PC-9 (cell line): Measurements from ENCODE around the gene PRDM16. TPM values are rescaled to one million over a fixed set of nuclear protein-coding genes. Genes with fewer than 3 reads are reported as not detected.

Source experiments
- BruUV-seq: library from RNA; stranded (reverse); fragments of 400-500 nt; replicated peaks from 2 replicates; lab custom pipeline; 2021; lab: Mats Ljungman, UMichigan
- CTCF ChIA-PET: fragments of 300-600 bp; sonication (Branson Sonifier 250); formaldehyde crosslinking; loops from one replicate; lab custom pipeline; 2022; ENCODE audit warnings: antibody characterized with exemption; lab: Charles Lee
- POLR2A ChIA-PET: fragments of 300-600 bp; sonication (Branson Sonifier 250); formaldehyde crosslinking; loops from one replicate; lab custom pipeline; 2022; ENCODE audit warnings: antibody characterized with exemption; ENCODE audit not compliant: unreplicated experiment; lab: Charles Lee
- DNase-seq, 2 experiments: peaks; one replicate each; pipeline versions ENCODE4 v3.0.0 to v3.0.0-alpha.2; 2015 to 2022; ENCODE audit warnings: mixed read lengths in 1 of 2
- H2AFZ ChIP-seq: fragments of 200-600 bp; sonication (generic); 2 replicates; pipeline ENCODE4 v1.8.1; 2017; ENCODE audit warnings: antibody characterized with exemption
- H3F3A ChIP-seq: fragments of 200-600 bp; sonication (generic); 2 replicates; pipeline ENCODE4 v1.8.1; 2017; ENCODE audit warnings: antibody characterized with exemption, mild to moderate bottlenecking, low read depth; ENCODE audit not compliant: insufficient read depth
- H3K27ac ChIP-seq: fragments of 200-600 bp; sonication (generic); 2 replicates; pipeline ENCODE4 v1.6.1; 2016; ENCODE audit warnings: mixed run types
- H3K27me3 ChIP-seq: fragments of 200-600 bp; sonication (generic); 2 replicates; pipeline ENCODE4 v1.6.1; 2016; ENCODE audit warnings: low read depth, mixed run types; ENCODE audit not compliant: insufficient read depth
- H3K36me3 ChIP-seq: fragments of 200-600 bp; sonication (generic); 2 replicates; pipeline ENCODE4 v1.6.1; 2016; ENCODE audit warnings: low read depth, mixed run types
- H3K4me1 ChIP-seq: fragments of 200-600 bp; sonication (generic); replicated peaks from 2 replicates; pipeline ENCODE4 v1.6.1; 2016; ENCODE audit warnings: mixed run types; ENCODE audit not compliant: insufficient read depth
- H3K4me2 ChIP-seq: fragments of 200-600 bp; sonication (generic); 2 replicates; pipeline ENCODE4 v1.6.1; 2017; ENCODE audit warnings: mixed run types
- H3K4me3 ChIP-seq: fragments of 200-600 bp; sonication (generic); 2 replicates; pipeline ENCODE4 v1.6.1; 2016; ENCODE audit warnings: mixed run types
- H3K79me2 ChIP-seq: fragments of 200-600 bp; sonication (generic); 2 replicates; pipeline ENCODE4 v1.6.1; 2017; ENCODE audit warnings: low read depth, mixed run types
- H3K9me2 ChIP-seq: fragments of 200-600 bp; sonication (generic); 2 replicates; pipeline ENCODE4 v1.8.1; 2017; ENCODE audit warnings: mild to moderate bottlenecking; ENCODE audit not compliant: insufficient read depth
- H3K9me3 ChIP-seq: fragments of 200-600 bp; sonication (generic); 2 replicates; pipeline ENCODE4 v1.8.1; 2016; ENCODE audit warnings: low read depth; ENCODE audit not compliant: insufficient read depth
- H4K20me1 ChIP-seq: fragments of 200-600 bp; sonication (generic); 2 replicates; pipeline ENCODE4 v1.8.1; 2017; ENCODE audit not compliant: insufficient read depth
- CTCF ChIP-seq: fragments of 200-600 bp; sonication (generic); conservative IDR thresholded peaks from 2 replicates; pipeline ENCODE4 v1.6.1; 2017; ENCODE audit warnings: mixed run types, antibody characterized with exemption, mild to moderate bottlenecking, moderate library complexity
- EZH2 ChIP-seq: fragments of 200-600 bp; sonication (generic); IDR thresholded peaks from 2 replicates; pipeline ENCODE4 v1.8.0; 2017; ENCODE audit warnings: antibody characterized with exemption, low read depth
- intact Hi-C: fragments of 100-400 bp; cut with micrococcal nuclease; formaldehyde crosslinking; loops from one replicate; pipeline ENCODE4 v1.10.0; 2022; ENCODE audit not compliant: unreplicated experiment
- total RNA-seq: library from RNA; stranded (reverse); gene quantifications from 2 replicates; pipeline ENCODE4 v1.2.3, GENCODE V29; 2021

PRDM16 gene
- total RNA-seq, 1 experiment from 2014 or later = not detected

- TF ChIP-seq EZH2 (no peak), CTCF (no peak)
- H3K9me2 ChIP-seq = no peaks in the 10 kb centered on the region
- no peaks in the 10 kb centered on the region for H3K79me2 ChIP-seq
- H4K20me1 ChIP-seq = no peaks in the 10 kb centered on the region; the same call in 1 of the 2 replicates
- H3K4me2 ChIP-seq = no peak overlapping the region
- no peaks in the 10 kb centered on the region for H3K4me1 ChIP-seq
- no peaks in the 10 kb centered on the region for H3F3A ChIP-seq
- no peak overlapping the region for H3K27ac ChIP-seq
- DNase-seq = no peak
- POLR2A ChIA-PET = no interaction called here
- no peak overlapping the region for H2AFZ ChIP-seq
- H3K9me3 ChIP-seq = no peaks in the 10 kb centered on the region
- no peak overlapping the region for H3K4me3 ChIP-seq
- H3K27me3 ChIP-seq = peaks cover 97% of the 10 kb centered on the region
- H3K36me3 ChIP-seq = no peaks in the 10 kb centered on the region
- CTCF ChIA-PET = no interaction called here
- no TSS peak for BruUV-seq
- intact Hi-C loops = no loop called here
Measured at GRCh38 chr1:3270403-3271245, 201.6 kb downstream of the PRDM16 start.

DNA sequence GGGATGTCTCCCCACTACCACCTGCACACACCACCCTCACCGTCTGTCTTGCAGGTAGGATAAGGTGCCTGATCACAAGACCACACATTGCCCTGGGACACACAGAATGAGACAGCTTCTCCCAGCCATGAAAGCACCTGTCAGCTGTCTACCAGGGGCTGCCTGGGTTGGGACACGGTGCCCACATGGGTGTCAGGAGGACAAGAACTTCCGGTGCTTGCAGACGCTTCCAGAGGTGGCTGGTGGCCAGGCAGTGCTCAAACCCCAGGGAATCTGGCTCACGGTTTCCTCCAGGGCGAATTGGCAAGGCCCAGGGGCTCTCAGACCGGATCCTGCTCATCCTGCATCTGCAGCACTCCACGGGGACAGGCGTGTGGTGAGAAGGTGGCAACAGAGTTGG, 202.9 kb downstream of the PRDM16 start:
- Histone ChIP-seq H3K4me2 (no peak overlapping the region), H3K27me3 (peaks cover 97% of the 10 kb centered on the region), H3K27ac (no peak overlapping the region), H3K9me3 (no peaks in the 10 kb centered on the region), H3K36me3 (no peaks in the 10 kb centered on the region), H3F3A (no peaks in the 10 kb centered on the region), H3K9me2 (no peaks in the 10 kb centered on the region), H4K20me1 (no peaks in the 10 kb centered on the region; the same call in 1 of the 2 replicates), H2AFZ (no peak overlapping the region), H3K4me1 (no peaks in the 10 kb centered on the region), H3K4me3 (no peak overlapping the region), H3K79me2 (no peaks in the 10 kb centered on the region)
- intact Hi-C loops = no loop called here
- no peak for DNase-seq
- POLR2A ChIA-PET = no interaction called here
- CTCF ChIA-PET = no interaction called here
- no TSS peak for BruUV-seq
- TF ChIP-seq CTCF (no peak), EZH2 (no peak)

- Histone ChIP-seq H3K79me2 (no peaks in the 10 kb centered on the region), H4K20me1 (no peaks in the 10 kb centered on the region; the same call in 1 of the 2 replicates), H3K9me2 (no peaks in the 10 kb centered on the region), H3K27ac (no peak overlapping the region), H2AFZ (no peak overlapping the region), H3K4me3 (no peak overlapping the region), H3F3A (no peaks in the 10 kb centered on the region), H3K9me3 (no peaks in the 10 kb centered on the region), H3K4me2 (no peak overlapping the region), H3K36me3 (no peaks in the 10 kb centered on the region), H3K4me1 (no peaks in the 10 kb centered on the region), H3K27me3 (peaks cover 97% of the 10 kb centered on the region)
- TF ChIP-seq EZH2 (no peak), CTCF (no peak)
- ChIA-PET POLR2A (no interaction called here), CTCF (no interaction called here)
- intact Hi-C loops = no loop called here
- no TSS peak for BruUV-seq
- no peak for DNase-seq
Measured at GRCh38 chr1:3272321-3273045, 203.5 kb downstream of the PRDM16 start.
